ENCODE results near the gene ITGB1.

The ITGB1 gene

GRCh38 chr10:32878646-32879045 lies 79.4 kb downstream of the ITGB1 start:
- DNase-seq = no peak

GRCh38 chr10:32877915-32878314 lies 80.1 kb downstream of the ITGB1 start:
- DNase-seq = no peak

DNA sequence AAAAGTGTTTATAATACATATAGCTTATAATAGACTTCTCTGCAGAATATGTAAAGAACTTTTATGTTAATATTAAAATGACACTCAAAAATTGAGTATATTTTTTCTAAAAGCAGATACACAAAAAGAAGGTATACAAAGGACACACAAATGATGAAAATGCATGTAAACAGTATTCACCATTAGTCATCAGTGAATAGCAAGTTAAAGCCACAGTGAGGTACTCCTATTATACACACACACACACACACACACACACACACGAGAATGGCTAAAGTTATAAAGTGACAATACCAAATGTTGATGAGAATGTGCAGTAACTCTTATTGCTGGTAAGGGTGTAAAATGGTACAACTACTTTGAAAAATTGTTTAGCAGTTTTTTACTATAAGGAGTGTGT lies 92.9 kb downstream of the ITGB1 start:
- no peak for DNase-seq

DNA sequence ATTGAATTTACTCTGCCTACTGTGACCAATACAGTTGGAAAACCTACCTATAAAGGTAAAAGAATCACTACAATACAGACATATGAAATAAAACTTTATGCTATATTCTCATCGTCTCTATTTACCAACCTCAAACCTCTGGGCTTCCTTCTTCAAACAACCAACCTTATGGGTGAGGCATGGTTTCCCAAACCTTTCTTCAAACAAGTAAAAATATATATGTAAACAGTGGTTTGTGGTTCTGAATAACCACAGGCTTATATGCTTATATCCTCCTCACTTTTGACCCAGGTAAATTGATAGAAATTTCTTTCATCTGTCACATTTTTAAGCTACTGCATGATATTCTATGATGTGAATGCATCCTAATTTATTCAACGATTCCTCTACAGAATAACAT lies 103.6 kb downstream of the ITGB1 start:
- DNase-seq = no peak

DNA sequence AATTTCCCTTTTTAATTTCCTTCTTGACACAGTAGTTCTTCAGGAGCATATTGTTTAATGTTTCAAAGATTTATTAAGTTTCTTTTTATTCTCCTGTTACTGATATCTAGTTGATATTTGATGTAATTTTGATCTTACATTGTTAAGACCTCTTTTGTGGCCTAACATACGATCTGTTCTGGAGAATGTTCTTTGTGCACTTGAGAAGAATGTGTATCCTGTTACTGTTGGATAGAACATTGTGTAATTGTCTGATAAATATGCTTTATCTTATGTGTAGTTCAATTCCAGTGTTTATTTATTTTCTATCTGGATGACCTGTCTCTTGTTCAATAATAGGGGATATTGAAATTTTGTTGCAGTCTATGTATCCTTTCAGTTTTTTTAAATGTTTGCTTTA lies 106.7 kb downstream of the ITGB1 start:
- no peak for DNase-seq
